Smooth muscle cell (in vitro differentiated cells): ENCODE results near the gene DACH2. TPM values are rescaled to one million over a fixed set of nuclear protein-coding genes. Genes with fewer than 3 reads are reported as not detected.

Experiments used
- DNase-seq: peaks from one replicate; lab custom pipeline; 2025; ENCODE audit not compliant: unreplicated experiment; lab: John Stamatoyannopoulos, UW
- H2AFZ ChIP-seq: fragments of 200-600 bp; sonication (generic); 2 replicates; pipeline ENCODE4 v1.6.0; 2016; ENCODE audit warnings: antibody characterized with exemption, low read depth, mild to moderate bottlenecking
- H3F3A ChIP-seq: fragments of 200-600 bp; sonication (generic); 2 replicates; pipeline ENCODE4 v1.6.0; 2017; ENCODE audit warnings: antibody characterized with exemption, low read depth
- H3K27ac ChIP-seq: fragments of 200-600 bp; sonication (generic); 2 replicates; pipeline ENCODE4 v1.5.1; 2016; ENCODE audit warnings: low read depth, mild to moderate bottlenecking
- H3K27me3 ChIP-seq: fragments of 200-600 bp; sonication (generic); 2 replicates; pipeline ENCODE4 v1.6.1; 2016; ENCODE audit warnings: low read depth, mild to moderate bottlenecking
- H3K36me3 ChIP-seq: fragments of 200-600 bp; sonication (generic); 2 replicates; pipeline ENCODE4 v1.5.1; 2016; ENCODE audit warnings: low read depth
- H3K4me1 ChIP-seq: fragments of 200-600 bp; sonication (generic); 2 replicates; pipeline ENCODE4 v1.5.1; 2016; ENCODE audit warnings: low read depth
- H3K4me2 ChIP-seq: fragments of 200-600 bp; sonication (generic); 2 replicates; pipeline ENCODE4 v1.6.0; 2016; ENCODE audit warnings: mild to moderate bottlenecking
- H3K4me3 ChIP-seq: fragments of 200-600 bp; sonication (generic); 2 replicates; pipeline ENCODE4 v1.5.1; 2016; ENCODE audit warnings: mild to moderate bottlenecking
- H3K79me2 ChIP-seq: fragments of 200-600 bp; sonication (generic); 2 replicates; pipeline ENCODE4 v1.6.0; 2016; ENCODE audit warnings: low read depth, mild to moderate bottlenecking
- H3K9ac ChIP-seq: fragments of 200-600 bp; sonication (generic); 2 replicates; pipeline ENCODE4 v1.6.0; 2016; ENCODE audit warnings: low read depth
- H3K9me3 ChIP-seq: fragments of 200-600 bp; sonication (generic); replicated peaks from 2 replicates; pipeline ENCODE4 v1.5.1; 2016; ENCODE audit warnings: low read depth
- H4K20me1 ChIP-seq: fragments of 200-600 bp; sonication (generic); 2 replicates; pipeline ENCODE4 v1.6.0; 2016; ENCODE audit warnings: low read depth
- CTCF ChIP-seq: fragments of 200-600 bp; sonication (generic); IDR thresholded peaks from 2 replicates; pipeline ENCODE4 v1.5.1; 2017; ENCODE audit warnings: borderline replicate concordance, mild to moderate bottlenecking, antibody characterized with exemption; ENCODE audit not compliant: insufficient read depth, poor library complexity, severe bottlenecking
- WGBS: methylation state at CpG from one replicate; pipeline ENCODE4 v1.1.7; 2016; ENCODE audit warnings: low lambda C conversion rate; 5-methylcytosine and 5-hydroxymethylcytosine counted together
- polyA plus RNA-seq: library from polyadenylated mRNA; unstranded; fragments of >200 nt; fragmentation: Nextera tagmentation; extraction: Ambion mirVana; gene quantifications from 2 replicates; pipeline ENCODE4 v1.2.1, GENCODE V29; 2016
- small RNA-seq: library from RNA; depleted of rRNA; stranded (forward); fragments of <200 nt; gene quantifications from one replicate; pipeline ENCODE3, GENCODE V24; 2014
- total RNA-seq: library from RNA; depleted of rRNA; stranded (reverse); fragments of >200 nt; gene quantifications from 2 replicates; pipeline ENCODE4 v1.2.3, GENCODE V29; 2014

Gene DACH2
- total and polyA plus RNA-seq, 2 experiments from 2014 or later: 0.13 to 0.30 TPM

- Histone ChIP-seq H4K20me1 (no peaks in the 10 kb centered on the region), H2AFZ (no peak overlapping the region), H3K4me1 (no peaks in the 10 kb centered on the region), H3K4me2 (no peak overlapping the region), H3F3A (no peaks in the 10 kb centered on the region), H3K27ac (no peak overlapping the region), H3K36me3 (no peaks in the 10 kb centered on the region), H3K9me3 (peaks cover 2% of the 10 kb centered on the region), H3K9ac (no peak overlapping the region), H3K27me3 (no peaks in the 10 kb centered on the region), H3K4me3 (no peak overlapping the region), H3K79me2 (no peaks in the 10 kb centered on the region)
- no peak for DNase-seq
- 56% methylated on average over 3 of the region's 3 CpGs for WGBS
- TF ChIP-seq CTCF: no peak
Measured at GRCh38 chrX:86845101-86845500, 696.9 kb downstream of the DACH2 start.

Small RNA genes lying within 50 kb of the gene (small RNA-seq; reads per million reads assigned to genes)
- gene FCF1P9 (not detected), gene RF00026 (not detected)

Other genes with a start within 250 kb of the DACH2 start
- gene CHM, start 100.9 kb upstream of the DACH2 start, total RNA-seq: 28.6 TPM in 2 replicates
- gene CHM, start 100.9 kb upstream of the DACH2 start, polyA plus RNA-seq: 9.3 and 9.5 TPM in 2 replicates